SK-N-MC (cell line): ENCODE measurements around the gene OCA2.

Experiments
- EZH2 ChIP-seq: fragments of 200-600 bp; sonication (generic); IDR thresholded peaks from one replicate; pipeline ENCODE4 v1.6.1; 2017; ENCODE audit warnings: antibody characterized with exemption
- FOXP2 ChIP-seq: optimal IDR thresholded peaks from 2 replicates; pipeline ENCODE3; 2011; ENCODE audit warnings: mild to moderate bottlenecking, moderate library complexity; ENCODE audit not compliant: insufficient read depth; ENCODE audit errors: extremely low read length, control extremely low read depth
- POLR2AphosphoS5 ChIP-seq: IDR thresholded peaks from 2 replicates; pipeline ENCODE4 v1.6.1; 2012; ENCODE audit warnings: mild to moderate bottlenecking, low read depth, low read length, borderline replicate concordance

DNA sequence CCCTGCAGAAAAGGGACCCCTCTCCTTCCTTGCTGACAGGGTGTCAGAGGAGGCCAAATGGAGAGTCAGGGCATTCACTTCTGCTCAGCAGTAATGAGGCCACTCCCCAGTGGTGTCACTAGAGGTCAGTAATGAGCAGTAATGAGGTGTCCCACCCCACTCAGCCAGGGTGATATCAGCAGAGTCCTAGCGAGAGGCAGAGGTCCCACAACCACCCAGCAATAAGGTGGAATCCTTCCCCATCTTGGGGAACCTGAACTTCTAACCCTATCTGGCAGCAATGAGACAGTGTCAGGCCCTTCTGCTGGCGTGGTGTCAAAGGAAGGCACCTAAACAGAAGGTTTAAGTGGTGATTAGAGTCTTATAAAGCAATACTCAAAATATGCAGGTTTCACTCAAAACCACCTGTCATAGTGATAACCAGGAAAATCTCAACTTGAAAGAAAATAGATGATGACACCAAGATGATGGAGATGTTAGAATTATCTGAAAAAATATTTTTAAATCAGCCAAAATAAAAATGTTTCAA lies 12.9 kb downstream of the OCA2 start:
- TF ChIP-seq POLR2AphosphoS5 (no peak), EZH2 (no peak), FOXP2 (no peak)
